GM12801 (cell line): ENCODE measurements around the gene RNF32.

Experiments
- TF ChIP-seq, protein P1 (sequence below): IDR thresholded peaks from one replicate; pipeline ENCODE4 v1.5.1; 2011; ENCODE audit warnings: control low read depth; ENCODE audit not compliant: insufficient read length; ENCODE audit errors: extremely low read depth

RNF32 gene

DNA sequence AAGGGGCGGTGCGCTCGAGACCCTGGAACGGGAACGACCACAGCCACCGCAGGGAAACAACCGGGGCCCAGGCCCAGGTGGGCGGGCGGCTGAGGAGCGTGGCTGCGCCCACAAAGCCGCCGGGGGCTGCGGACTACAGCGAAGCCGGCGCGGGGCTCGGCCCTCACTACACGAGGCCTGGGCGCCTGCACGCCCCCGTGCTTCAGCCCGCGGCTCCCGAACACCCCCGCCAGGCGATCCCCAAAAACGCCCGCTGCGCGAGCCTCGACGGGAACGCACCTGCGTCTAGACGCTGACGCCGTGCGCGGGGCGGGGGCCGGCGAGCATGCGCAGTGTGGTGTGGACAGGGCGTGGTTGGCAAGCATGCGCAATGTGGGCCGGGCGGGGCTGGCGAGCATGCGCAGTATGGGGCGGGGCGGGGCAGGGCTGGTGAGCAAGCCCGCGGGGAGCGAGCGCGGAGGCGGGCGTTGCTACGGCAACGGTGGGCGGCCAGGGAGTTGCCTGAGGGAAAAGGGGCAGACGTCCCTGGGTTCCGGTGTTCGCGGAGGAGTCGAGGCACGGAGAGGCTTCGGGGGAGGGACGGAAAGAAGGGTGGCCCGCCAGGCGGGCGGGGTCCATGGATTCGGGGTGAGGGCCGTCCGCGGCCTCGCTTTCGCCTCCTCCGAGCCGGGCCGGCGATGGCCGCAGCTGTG, at the start of gene RNF32:
Gene RNF32, plus strand, starts transcription at position 518 of the 692 bp plus-strand sequence. CDS start 3,104 bp downstream, outside the sequence.
- TF ChIP-seq, protein P1, sequence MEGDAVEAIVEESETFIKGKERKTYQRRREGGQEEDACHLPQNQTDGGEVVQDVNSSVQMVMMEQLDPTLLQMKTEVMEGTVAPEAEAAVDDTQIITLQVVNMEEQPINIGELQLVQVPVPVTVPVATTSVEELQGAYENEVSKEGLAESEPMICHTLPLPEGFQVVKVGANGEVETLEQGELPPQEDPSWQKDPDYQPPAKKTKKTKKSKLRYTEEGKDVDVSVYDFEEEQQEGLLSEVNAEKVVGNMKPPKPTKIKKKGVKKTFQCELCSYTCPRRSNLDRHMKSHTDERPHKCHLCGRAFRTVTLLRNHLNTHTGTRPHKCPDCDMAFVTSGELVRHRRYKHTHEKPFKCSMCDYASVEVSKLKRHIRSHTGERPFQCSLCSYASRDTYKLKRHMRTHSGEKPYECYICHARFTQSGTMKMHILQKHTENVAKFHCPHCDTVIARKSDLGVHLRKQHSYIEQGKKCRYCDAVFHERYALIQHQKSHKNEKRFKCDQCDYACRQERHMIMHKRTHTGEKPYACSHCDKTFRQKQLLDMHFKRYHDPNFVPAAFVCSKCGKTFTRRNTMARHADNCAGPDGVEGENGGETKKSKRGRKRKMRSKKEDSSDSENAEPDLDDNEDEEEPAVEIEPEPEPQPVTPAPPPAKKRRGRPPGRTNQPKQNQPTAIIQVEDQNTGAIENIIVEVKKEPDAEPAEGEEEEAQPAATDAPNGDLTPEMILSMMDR = no peak

DNA sequence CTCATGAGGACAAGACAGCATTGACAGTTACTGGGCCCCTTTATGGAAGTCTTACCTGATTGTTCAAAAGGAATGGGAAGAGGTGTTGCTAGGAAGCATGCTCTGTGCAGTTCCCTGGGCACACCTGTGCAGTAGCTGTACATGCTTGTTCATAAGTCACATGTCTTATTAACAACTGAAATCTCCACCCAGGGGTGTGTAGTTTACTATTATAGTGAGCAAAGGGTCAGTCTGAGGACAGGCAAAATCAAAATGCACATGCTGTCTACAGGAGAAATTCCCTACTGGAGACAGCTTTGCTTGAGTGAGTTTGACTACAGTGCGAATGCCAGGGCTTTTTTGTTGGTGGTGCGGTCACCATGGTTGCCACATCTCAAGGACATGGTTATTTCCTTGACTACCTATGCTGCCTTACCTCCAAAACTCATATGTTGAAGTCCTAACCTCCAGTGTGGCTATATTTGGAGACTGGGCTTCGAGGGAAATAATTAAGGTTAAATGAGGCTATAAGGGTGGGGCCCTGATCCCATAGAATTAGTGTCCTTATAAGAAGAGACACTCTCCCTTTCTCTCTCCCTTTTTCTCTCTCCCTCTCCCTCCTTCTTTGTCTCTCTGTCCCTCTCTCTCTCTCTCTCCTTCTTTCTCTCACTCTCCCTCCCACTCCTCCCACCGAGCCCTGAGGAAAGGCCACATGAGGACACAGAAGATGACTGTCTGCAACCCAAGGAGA, 48.3 kb upstream of the RNF32 start:
- TF ChIP-seq, protein P1 = no peak

DNA sequence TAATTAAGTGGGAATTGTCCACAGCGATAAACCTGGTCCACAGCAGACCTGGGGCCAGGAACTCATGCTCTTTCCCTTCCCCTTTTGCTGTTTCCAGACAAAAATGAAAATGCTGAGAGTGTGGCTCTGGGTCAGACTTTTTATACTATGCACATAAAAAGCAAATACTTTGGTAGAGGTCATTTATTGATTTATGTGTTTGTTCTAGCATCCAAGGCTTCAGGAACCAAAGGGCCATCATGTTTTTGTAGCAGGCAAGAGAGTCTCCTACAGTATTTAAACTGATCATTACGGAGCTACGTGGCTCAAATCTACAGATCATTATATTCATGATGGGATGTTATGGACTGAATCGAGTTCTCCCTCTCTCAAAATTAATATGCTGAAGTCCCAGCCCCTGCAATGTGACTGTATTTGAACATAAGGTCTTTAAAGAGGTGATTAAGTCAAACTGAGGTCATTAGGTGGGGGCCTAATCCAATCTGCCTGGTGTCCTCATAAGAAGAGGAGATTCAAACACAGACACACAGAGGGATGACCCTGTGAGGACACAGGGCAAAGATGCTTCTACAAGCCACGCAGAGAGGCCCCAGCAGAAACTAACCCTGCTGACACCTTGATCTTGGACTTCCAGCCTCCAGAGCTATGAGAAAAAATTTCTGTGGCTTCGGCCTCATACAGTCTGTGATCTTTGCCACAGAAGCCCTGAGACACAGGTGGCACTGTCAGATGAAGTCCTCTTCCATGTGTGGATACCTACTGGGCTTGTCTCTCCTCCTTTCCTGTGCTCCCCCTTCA, 46.1 kb upstream of the RNF32 start:
- TF ChIP-seq, protein P1 = no peak

DNA sequence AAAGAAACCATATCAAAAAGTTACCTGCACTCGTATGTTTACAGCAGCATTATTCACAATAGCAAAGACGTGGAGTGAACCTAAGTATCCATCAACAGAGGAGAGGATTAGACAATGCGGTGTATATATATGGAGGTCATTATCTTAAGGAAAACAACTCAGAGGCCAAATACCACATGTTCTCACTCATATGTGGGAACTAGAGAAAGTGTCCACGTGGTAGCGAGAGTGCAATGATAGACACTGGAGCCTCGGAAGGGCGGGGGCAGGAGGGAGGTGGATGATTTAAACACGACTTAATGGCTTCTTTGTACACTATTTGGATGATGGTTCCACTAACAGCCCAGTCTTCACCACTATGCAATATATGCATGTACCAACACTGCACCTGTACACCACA, 40.1 kb upstream of the RNF32 start:
- TF ChIP-seq, protein P1 = no peak

DNA sequence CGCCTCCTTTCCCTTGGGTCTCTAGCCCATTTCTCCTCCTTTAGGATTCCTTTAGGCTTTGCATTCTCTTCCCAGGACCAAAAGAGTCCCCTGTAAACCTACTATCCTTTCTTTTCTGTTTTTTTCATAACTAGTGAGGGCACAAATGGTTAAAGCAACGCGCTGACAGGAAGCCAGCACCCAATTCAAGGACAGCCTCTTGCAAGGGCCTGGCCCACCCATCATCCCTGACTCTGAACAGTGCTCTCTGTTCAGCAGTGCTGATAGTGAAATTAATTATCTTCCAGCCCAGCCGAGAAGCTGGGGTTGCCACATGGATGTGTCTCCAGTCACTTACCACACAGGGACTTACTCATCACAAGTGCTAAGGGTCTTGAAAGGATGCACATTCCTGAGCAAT, 38.3 kb upstream of the RNF32 start:
- TF ChIP-seq, protein P1 = no peak

DNA sequence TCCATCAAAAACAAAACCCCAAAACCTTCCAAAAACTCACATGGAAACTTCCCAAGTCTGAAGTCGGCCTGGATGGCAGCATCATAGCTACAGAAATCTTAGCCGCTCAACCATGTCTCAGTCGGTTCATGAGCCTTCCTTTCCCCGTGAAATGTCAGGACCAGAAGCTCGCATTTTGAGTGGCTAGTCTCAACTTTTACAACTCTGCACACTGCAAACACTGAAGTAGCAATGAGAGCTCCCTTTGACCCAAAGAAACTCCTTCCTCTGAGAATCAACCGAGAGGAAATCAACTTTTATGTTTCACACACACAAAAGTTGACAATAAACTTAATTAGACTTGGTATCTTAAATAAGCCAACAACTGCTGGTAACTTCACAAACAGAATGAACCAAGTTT, 37.6 kb upstream of the RNF32 start:
- TF ChIP-seq, protein P1 = no peak

DNA sequence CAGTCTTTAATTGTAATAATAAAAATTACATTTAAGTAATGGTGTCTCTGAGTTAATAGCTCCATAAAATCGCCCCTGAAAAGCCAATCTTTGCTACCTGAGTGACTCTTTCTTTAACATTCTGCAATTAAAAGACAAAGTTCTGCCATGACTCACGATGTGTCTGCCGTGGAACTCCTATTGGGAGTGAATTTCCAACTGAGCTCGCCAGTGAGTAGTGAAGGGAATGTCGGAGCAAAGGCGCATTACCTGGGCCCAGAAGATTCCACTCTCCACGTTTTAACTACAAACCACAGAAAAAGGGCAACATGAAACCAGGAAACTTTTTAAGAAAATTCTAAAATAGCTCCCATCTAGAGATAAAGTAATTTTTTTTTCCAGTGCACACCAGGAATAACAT, 36.9 kb upstream of the RNF32 start:
- TF ChIP-seq, protein P1 = no peak
